HS-5 (cell line): ENCODE data around the gene TTC23L.
"Not testable (repeated sequence)": the region's sequence is repeated elsewhere in the genome, so short reads cannot be mapped to it uniquely, and the experiment has no call there.

ENCODE experiments used
- DNase-seq: peaks from one replicate; pipeline ENCODE4 v3.0.0-alpha.2; 2012; ENCODE audit warnings: low read depth

The TTC23L gene

GRCh38 chr5:34923256-34923655, 84.3 kb downstream of the TTC23L start:
- not testable (repeated sequence) for DNase-seq

DNA sequence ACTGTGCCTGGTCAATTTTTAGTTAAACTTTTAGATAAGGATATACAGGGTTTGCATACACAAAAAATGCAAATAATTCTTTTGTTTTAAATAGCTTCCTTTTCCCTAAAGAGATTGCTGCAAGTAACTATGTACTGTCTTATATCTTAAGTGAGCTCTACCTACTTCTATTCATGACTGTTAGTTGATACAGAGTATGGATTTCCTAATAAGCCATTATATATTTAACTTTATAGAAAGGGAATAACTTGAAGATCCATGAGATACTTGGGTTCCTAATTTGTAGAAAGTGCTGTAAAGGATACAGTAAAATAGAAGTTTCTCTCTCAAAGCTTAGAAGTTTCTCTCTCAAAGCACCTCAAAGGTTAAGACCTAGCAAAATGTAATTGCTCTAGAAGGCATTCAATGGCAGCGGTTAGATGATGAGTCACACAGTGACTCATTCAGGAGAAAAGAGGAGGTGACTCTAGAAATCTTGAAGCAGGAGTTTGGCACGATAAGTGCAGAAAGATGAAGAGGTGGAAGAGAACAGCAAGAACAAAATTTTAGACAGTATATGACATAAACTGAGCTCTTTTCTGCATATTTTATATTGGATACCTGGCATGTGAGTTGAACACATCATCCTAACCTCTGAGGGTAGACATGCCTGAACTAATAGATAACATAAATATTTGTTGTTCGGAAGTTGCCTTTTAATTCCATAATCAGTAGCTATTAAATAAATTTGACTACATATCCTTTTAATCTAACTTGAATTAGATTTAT, 84.9 kb downstream of the TTC23L start:
- DNase-seq: peak; percentile 92

DNA sequence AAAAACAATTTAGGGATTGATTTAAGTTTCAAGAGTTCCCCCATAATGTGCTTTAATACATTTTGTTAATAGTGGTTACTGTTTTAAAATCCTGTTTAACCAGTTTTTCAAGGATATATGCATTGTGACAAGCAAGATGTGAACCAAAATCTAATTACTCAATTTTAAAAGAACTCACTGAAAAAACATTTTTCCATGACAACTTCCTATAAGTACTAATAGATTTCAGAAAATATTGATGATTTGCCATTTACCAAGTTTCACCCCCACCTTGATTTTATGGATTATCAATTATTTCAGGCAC, 85.5 kb downstream of the TTC23L start:
- DNase-seq: no peak

GRCh38 chr5:34926318-34926888, 87.4 kb downstream of the TTC23L start:
- DNase-seq: no peak

DNA sequence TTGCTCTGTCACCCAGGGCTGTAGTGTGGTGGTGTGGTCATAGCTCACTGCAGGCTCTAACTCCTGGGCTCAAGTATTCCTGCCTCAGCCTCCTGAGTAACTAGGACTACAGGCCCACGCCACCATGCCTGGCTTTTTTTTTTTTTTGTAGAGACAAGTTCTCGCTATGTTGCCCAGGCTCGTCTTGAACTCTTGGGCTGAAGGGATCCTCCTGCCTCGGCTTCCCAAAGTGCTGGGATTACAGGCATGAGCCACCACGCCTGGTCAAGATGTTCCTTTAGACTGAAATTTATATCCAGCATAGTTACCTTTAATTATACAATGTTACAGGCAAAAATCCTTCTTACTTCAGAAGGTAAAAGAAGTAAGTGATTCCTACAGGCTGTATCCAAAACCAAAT, 88.8 kb downstream of the TTC23L start:
- no peak for DNase-seq

GRCh38 chr5:34928267-34928666, 89.3 kb downstream of the TTC23L start:
- no peak for DNase-seq

DNA sequence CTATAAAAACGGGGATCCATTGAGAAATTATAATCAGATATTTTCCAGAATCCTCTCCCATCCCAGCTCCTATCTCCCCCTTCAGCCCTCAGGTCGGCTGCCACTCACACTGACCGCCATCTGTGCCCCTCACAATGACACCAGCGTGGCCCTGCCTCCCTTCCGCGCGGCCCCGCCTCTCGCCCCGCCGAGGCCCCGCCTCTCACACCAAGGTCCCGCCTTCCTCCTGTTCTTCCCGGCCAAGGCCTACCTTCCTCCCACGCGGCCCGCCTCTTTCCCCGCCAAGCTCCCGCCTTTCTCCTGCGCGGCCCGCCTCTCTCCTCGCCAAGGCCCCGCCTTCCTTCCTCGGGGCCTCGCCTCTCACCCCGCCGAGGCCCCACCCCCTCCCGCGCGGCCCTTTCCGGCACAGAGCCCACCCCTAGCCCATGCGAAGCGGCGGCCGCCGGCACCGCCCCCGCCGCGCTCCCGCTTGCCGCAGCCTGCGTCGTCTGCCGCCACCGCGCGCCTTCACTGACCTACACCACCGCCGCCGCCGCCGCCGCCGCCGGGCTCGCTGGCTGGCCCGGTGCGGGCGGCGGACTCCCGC, 90.3 kb downstream of the TTC23L start, which contains the start of gene DNAJC21:
Gene DNAJC21, plus strand, starts transcription at position 426 of the 586 bp plus-strand sequence. CDS start 261 bp downstream, outside the sequence.
- peak; percentile 80 for DNase-seq

GRCh38 chr5:34929720-34930461, 90.9 kb downstream of the TTC23L start:
- peak; percentile 53 for DNase-seq

DNA sequence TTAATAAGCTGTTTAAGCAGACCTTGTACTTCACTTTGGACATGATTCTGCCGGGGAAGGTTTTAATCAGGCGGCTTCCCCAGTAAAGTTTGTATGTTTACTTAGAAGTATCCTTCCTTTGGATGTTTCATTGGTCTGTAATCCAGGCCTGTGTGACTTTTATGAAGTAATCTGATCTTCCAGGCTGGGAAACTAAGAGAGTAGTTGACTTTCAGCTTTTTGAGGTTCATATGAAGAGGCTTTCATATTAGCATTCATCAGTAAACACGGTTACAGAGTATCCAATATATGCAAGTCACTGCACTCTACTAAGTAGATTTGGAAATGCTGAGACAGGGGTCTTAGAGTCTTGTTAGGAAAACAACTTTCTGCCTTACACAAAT, 91.5 kb downstream of the TTC23L start:
- DNase-seq: no peak

DNA sequence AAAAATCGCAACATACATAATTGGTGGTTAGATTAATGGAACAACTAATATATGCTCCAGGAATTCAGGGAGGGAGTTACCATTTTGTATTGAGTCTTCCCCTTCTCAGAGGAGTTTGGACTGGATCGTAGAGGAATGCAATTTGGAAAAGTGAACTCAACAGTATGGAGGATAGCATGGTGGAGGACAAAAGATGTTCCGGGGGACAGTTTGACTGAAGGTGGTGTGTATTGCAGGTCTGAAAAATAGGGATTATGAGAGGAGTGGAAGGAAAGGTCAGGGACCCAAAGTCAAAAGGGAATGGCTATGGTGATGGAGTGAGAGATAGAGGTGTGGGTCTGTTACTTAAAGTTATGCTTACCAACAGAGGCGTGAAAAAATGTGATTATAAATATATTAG, 91.9 kb downstream of the TTC23L start:
- no peak for DNase-seq

DNA sequence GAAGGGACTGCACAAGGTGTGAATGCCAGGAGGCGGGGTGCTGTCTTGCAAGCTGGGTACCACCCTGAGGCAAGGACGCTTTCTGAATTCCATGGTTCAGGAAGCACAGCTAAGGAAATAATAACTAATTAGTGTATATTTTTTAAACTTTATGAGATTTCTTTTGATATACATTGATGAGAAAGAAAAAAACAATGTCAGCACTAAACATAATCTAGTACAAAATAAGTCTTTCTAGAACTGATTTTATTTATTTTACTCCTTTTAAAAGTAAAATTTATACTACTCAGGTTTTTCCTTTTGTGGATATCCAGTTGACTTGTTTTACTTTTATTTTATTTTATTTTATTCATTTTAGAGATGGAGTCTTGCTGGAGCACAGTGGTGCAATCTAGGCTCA, 94.0 kb downstream of the TTC23L start:
- no peak for DNase-seq

DNA sequence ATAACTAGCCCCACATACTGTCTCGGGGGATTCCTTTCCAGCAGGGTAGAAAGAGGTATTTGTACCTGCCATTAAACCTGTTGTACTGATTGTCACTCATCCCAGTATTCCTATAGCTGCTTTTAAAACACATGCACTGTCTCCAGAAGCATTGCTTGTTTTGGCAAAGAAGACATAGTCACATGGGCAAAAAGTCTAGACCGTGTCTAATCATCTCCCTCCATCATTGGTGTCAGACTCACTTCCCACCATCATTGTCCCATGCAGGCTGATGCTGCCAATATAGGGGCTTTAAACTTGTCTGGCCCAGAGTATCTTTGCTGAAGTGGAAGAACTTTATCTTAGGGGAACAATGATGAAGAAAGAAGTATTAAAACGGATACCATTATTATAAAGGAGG, 103.0 kb downstream of the TTC23L start:
- DNase-seq: no peak

GRCh38 chr5:34944044-34944443, 105.1 kb downstream of the TTC23L start:
- DNase-seq: no peak

GRCh38 chr5:34944460-34945047, 105.6 kb downstream of the TTC23L start:
- DNase-seq: no peak
